SJSA1 (cell line): ENCODE measurements around the gene OAF. TPM values are rescaled to one million over a fixed set of nuclear protein-coding genes. Genes with fewer than 3 reads are reported as not detected.

Experiments
- DNase-seq, 2 experiments: peaks; one replicate each; pipeline ENCODE4 v3.0.0-alpha.2; 2015 to 2020; ENCODE audit warnings: low spot score in 2 of 2, low read depth in 1 of 2
- H3K27ac ChIP-seq: fragments of 250-450 bp; sonication (Bioruptor Pico); 2 replicates; pipeline ENCODE4 v1.5.1; 2020; ENCODE audit warnings: mild to moderate bottlenecking, moderate library complexity
- H3K27me3 ChIP-seq: fragments of 250-450 bp; sonication (Bioruptor Pico); replicated peaks from 2 replicates; pipeline ENCODE4 v1.5.1; 2020; ENCODE audit warnings: mild to moderate bottlenecking, moderate library complexity
- H3K36me3 ChIP-seq: fragments of 250-450 bp; sonication (Bioruptor Pico); 2 replicates; pipeline ENCODE4 v1.5.1; 2020; ENCODE audit warnings: mild to moderate bottlenecking
- H3K4me1 ChIP-seq: fragments of 250-450 bp; sonication (Bioruptor Pico); replicated peaks from 2 replicates; pipeline ENCODE4 v1.6.1; 2021; ENCODE audit warnings: mild to moderate bottlenecking
- H3K4me3 ChIP-seq: fragments of 250-450 bp; sonication (Bioruptor Pico); 2 replicates; pipeline ENCODE4 v1.5.1; 2020; ENCODE audit warnings: mild to moderate bottlenecking
- H3K9me3 ChIP-seq: fragments of 250-450 bp; sonication (Bioruptor Pico); replicated peaks from 2 replicates; pipeline ENCODE4 v1.5.1; 2020; ENCODE audit warnings: mild to moderate bottlenecking
- total RNA-seq: library from RNA; depleted of rRNA; stranded (reverse); fragments of >200 nt; shearing (Covaris generic); gene quantifications from 2 replicates; pipeline ENCODE4 v1.2.3, GENCODE V29; 2014

The OAF gene
- total RNA-seq, 1 experiment from 2014 or later = 2.2 TPM

DNA sequence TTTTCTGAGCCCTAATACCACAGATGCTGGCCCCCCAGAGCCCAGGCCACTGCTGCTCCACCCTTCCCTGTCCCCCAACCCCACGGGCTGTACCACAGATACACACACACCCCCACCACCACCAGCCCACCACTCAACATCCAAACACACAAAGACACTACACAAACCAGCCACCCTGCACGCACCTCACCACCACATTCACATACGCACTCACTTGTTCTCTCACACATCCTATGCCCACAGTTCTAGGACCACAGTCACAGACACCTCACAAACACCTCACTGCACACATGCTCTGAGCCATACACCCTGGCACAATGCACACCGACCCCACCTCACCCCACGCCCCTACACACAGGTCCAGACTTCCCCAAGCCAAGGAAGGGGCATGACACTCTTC is 22.5 kb upstream of the OAF start:
- Histone ChIP-seq H3K27me3 (no peaks in the 10 kb centered on the region), H3K36me3 (no peaks in the 10 kb centered on the region), H3K9me3 (no peaks in the 10 kb centered on the region), H3K27ac (no peak overlapping the region), H3K4me1 (peaks cover 12% of the 10 kb centered on the region), H3K4me3 (no peak overlapping the region)
- DNase-seq = no peak

DNA sequence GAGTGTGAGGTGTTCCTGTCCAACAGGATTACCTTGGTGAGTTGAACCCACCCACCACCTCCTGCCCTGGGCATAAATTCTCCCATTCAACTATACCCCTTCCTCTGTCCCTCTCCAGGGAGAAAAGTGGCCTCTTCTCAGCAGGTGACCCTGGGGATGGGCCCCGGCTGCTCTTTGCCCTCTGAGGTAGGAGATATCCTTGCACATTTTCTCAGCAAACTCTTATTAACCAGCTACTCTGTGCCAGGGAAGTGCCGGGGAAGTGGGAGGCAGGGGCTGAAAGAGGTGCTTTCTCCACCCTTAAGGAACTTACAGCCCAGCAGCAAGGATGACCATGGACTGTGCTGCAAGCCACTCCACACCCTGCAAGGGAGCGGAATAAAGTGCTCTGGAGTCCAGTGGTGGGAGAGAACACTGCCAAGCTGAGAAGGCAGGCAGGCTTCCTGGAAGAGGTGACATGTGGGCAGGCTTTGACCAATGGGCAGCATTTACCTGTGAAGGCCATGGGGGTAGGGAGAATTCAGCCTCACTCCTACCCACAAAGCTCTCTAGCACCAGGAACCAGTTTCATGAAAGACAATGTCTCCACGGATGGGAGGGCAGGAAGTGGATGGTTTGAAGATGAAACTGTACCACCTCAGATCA is 21.9 kb upstream of the OAF start:
- no peak for DNase-seq
- H3K4me1 ChIP-seq = peaks cover 12% of the 10 kb centered on the region
- no peak overlapping the region for H3K4me3 ChIP-seq
- no peak overlapping the region for H3K27ac ChIP-seq
- no peaks in the 10 kb centered on the region for H3K36me3 ChIP-seq
- H3K27me3 ChIP-seq = no peaks in the 10 kb centered on the region
- H3K9me3 ChIP-seq = no peaks in the 10 kb centered on the region

DNA sequence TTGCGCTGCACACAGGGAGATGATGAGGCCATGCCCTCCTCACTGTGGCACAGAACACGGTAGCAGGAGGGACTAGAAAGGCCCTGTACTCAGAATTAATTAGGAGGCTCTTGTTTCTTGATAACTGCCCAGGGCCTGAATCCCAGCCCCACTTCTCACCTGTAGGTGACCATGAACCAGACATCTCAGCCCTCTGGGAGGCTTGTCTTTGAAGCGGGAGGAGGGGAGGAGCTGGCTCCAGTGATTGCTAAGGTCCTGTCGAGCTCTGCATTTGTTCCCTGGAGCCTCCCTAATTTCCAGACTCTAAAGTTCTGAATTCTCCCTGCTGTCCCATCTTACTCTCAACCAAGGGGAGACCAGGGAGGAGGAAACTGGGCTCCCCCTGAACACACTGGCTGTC is 19.8 kb upstream of the OAF start:
- H3K27ac ChIP-seq = no peak overlapping the region
- H3K4me1 ChIP-seq = peaks cover 12% of the 10 kb centered on the region
- DNase-seq = no peak
- no peaks in the 10 kb centered on the region for H3K9me3 ChIP-seq
- H3K4me3 ChIP-seq = no peak overlapping the region
- H3K36me3 ChIP-seq = no peaks in the 10 kb centered on the region
- H3K27me3 ChIP-seq = no peaks in the 10 kb centered on the region

DNA sequence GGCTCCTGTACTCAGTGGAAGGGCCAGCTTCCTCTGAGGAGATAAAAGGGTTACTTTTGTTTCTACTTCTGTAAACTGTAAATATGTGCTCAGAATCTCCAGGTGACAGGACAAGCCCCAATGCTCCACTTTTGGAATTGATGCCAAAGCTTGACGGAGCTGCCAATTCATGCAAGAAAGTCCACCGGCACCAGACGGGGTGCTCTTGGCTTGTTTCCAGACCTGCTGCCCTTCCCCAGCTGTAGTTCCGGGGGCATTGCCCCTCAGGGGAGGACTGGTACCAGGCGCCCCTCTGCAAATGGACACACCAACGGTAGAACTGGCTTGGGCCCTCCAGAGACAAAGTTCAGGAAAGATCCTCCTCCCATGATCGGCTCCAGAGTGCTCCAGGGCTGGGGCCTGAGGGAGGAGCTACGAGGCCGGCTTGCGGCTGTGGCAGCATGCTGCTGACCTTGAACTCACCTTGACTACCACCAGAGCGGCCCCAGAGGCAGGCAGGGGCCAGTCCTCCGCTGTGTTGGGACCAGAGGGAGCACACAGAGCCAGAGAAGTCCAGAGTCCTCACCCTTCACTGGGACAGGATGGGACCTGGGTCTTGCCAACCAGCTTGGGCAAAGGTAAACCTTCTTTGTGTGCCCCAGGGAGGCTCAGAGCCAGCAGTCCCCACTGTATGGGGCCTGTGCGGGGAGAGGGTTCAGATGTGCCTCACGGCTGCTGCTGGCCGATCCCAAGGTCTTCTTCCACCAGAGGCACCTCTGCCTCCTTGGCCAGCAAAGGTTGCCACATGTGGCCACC is 17.8 kb upstream of the OAF start:
- H3K9me3 ChIP-seq = no peaks in the 10 kb centered on the region
- H3K4me1 ChIP-seq = no peaks in the 10 kb centered on the region
- H3K4me3 ChIP-seq = no peak overlapping the region
- no peak for DNase-seq
- H3K27me3 ChIP-seq = no peaks in the 10 kb centered on the region
- H3K36me3 ChIP-seq = no peaks in the 10 kb centered on the region
- H3K27ac ChIP-seq = no peak overlapping the region

DNA sequence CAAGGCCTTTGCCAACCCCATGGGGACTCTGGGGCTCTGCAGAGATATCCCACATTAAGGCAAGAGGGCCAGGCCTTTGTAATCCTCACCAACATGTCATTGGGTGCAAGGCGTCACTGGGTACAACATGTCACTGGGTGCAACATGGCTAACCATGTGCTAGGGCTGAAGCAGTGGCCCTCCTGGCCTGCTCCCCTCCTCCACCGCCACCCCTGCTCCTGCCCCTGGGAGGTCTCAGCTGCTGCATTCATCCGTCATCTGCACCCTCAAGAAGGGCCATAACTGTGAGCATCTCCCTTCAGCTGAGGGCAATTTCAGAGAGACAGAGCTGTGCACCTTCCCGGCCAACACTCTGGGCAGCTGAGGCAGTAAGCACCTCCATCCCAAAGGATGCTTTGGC is 16.7 kb upstream of the OAF start:
- no peak overlapping the region for H3K27ac ChIP-seq
- no peaks in the 10 kb centered on the region for H3K27me3 ChIP-seq
- H3K4me1 ChIP-seq = no peaks in the 10 kb centered on the region
- no peak overlapping the region for H3K4me3 ChIP-seq
- H3K9me3 ChIP-seq = no peaks in the 10 kb centered on the region
- no peak for DNase-seq
- no peaks in the 10 kb centered on the region for H3K36me3 ChIP-seq

DNA sequence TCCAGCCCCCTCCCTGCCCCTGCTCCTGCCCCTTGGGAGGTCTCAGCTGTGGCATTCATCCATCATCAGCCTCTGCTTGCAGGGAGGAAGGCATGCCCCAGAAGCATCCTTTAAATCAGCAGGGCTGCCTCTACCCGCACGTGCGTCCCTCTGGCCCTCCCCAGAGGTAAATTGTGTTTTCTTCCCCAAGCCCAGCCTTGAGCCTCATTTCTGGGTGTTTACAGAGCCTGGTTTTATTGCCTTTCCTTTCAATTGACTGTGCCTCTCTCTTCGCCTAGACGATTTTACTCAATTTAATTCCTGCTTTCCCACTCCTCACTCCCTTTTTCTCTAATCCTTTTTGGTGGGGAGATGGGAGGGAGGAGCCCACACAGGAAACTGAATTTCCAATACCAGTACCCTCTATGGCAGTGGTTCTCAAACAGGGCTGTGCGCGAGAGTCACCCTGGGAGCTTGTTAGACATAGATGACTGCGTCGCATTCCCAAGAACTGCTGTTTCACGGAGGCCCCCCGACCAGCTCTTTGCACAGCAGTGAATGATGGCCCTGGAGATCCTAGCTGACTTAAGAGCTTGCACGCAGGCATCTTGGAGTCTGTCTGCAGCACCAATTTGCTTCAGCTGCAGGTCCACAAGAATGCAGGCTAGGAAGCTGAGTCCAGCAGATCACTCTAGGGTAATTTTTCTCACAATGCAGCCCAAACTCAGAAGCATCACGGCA is 15.1 kb upstream of the OAF start:
- H3K4me3 ChIP-seq = no peak overlapping the region
- no peak overlapping the region for H3K27ac ChIP-seq
- H3K4me1 ChIP-seq = no peaks in the 10 kb centered on the region
- no peaks in the 10 kb centered on the region for H3K27me3 ChIP-seq
- H3K9me3 ChIP-seq = no peaks in the 10 kb centered on the region
- no peak for DNase-seq
- no peaks in the 10 kb centered on the region for H3K36me3 ChIP-seq

DNA sequence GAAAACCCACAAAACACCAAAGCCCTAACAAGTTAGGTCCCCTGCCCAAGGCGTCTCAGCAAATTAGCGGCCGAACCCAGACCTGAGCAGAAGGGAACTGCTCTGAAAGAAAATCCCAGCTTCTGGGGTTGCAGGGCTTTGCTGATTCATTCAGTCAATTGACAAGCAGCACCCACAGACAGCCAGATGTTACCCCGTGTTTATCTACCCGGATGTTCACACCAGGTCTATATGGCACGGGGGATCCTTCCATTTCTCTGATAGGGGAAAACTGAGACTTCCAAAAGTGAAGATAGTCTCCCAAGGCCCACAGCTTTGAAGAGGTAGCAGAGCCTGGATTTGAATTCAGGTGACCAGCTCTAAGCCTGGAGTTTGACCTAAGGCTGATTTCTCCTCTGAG is 14.0 kb upstream of the OAF start:
- H3K9me3 ChIP-seq = no peaks in the 10 kb centered on the region
- no peaks in the 10 kb centered on the region for H3K27me3 ChIP-seq
- no peaks in the 10 kb centered on the region for H3K4me1 ChIP-seq
- H3K4me3 ChIP-seq = no peak overlapping the region
- DNase-seq = no peak
- no peak overlapping the region for H3K27ac ChIP-seq
- H3K36me3 ChIP-seq = no peaks in the 10 kb centered on the region

DNA sequence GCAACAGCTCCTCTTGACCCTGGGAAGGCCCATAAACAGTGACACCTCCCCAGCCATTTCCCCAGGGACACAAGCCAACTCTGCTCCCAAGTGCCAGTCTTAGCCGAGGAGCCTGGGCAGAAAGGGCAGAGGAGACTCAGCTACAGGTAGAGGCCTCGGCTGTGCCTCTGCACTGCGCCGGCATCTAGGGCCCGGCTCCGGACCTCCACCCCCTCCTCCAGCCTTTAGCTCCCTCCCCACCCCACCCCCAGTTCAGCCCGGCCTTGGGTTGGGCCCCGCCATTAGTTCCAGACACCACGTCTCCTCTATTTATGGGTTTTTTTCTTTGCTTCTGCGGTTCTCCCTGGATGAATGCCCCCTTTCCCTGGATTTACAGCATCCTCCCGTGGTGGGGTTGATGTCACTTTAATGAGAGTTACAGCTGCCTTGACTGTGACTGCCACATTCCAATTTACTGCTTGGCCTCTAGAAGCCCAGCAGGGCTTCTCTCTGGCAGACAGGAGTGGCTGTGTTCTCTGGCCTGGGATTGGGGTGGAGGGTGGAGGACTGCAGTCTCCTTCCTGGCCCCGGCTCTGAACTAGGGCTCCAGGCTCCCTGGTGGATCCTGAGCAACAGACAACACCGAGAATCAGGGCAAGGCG is 13.5 kb upstream of the OAF start:
- no peak overlapping the region for H3K4me3 ChIP-seq
- H3K36me3 ChIP-seq = no peaks in the 10 kb centered on the region
- H3K27me3 ChIP-seq = no peaks in the 10 kb centered on the region
- H3K27ac ChIP-seq = no peak overlapping the region
- no peak for DNase-seq
- H3K4me1 ChIP-seq = no peaks in the 10 kb centered on the region
- no peaks in the 10 kb centered on the region for H3K9me3 ChIP-seq

DNA sequence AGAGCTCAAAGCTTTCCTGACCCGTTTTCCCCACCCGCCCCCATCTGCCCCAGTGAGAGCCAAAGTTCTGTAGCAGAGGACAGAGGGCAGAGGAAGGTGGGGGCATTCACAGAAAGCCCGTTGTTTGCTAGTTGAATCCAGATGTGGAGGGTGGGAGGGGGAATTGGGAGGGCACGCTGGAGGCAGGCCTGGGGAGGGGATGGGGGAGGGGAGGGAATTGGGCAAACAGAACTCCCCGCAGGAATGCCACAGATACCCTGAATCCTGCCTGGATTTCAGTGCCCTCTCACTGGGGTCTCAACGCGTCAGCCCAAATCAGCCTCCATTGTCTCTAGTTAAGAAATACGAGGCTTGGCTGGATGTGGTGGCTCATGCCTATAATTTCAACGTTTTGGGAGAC is 12.9 kb upstream of the OAF start:
- Histone ChIP-seq H3K36me3 (no peaks in the 10 kb centered on the region), H3K27me3 (no peaks in the 10 kb centered on the region), H3K4me1 (no peaks in the 10 kb centered on the region), H3K4me3 (no peak overlapping the region), H3K27ac (no peak overlapping the region), H3K9me3 (no peaks in the 10 kb centered on the region)
- no peak for DNase-seq

DNA sequence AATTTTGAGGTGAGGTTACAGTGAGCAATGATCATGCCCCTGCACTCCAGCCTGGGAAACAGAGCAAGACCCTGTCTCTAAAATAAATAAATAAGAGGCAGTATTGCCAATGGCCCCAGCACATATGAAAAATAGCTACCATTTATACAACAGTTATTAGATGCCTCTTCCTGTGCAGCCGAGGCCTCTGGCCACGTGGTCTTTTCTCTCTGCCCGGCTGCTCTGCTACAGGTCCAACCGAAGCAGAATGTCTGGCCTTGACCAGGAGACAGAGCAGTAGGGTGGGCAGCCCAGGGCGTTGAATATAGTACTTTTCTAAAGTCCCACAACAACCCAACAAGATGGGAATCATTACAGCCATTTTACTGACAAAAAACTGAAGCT is 12.4 kb upstream of the OAF start:
- Histone ChIP-seq H3K9me3 (no peaks in the 10 kb centered on the region), H3K4me3 (no peak overlapping the region), H3K36me3 (no peaks in the 10 kb centered on the region), H3K27ac (no peak overlapping the region), H3K4me1 (no peaks in the 10 kb centered on the region), H3K27me3 (no peaks in the 10 kb centered on the region)
- no peak for DNase-seq

DNA sequence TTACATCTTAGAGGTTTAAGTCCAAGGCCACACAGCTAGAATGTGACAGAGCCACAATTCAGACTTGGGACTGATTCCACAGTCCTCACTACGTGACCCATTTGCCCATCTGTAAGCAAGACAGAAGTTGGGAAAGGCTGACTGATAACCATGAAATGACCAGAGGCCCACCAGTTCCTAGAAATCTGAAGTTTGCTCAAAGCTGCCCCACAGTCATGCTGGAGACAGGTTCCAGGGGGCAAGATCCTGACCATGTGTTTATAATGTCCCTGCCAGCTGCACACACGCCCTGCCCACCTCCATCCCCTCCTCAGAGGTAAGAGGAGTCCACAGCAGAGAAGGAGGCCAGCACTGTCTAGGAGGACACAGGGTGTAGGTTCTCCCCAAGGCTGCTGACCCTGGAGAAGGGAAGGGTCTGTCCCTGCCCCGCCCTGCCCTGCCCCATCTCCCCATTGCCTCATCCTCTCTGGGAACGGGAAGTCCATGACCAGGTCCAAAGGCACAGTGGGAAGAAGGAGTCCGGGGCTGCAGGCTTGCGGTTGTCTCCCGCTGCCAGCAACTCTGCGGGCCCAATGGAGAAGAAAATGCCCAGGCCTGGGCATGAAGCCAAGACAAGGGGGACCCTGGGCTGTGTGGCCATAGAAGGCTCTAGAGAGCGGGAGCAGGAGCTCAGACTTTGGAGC is 11.9 kb upstream of the OAF start:
- DNase-seq = no peak
- H3K36me3 ChIP-seq = no peaks in the 10 kb centered on the region
- no peaks in the 10 kb centered on the region for H3K27me3 ChIP-seq
- H3K9me3 ChIP-seq = no peaks in the 10 kb centered on the region
- H3K4me3 ChIP-seq = no peak overlapping the region
- no peaks in the 10 kb centered on the region for H3K4me1 ChIP-seq
- no peak overlapping the region for H3K27ac ChIP-seq

DNA sequence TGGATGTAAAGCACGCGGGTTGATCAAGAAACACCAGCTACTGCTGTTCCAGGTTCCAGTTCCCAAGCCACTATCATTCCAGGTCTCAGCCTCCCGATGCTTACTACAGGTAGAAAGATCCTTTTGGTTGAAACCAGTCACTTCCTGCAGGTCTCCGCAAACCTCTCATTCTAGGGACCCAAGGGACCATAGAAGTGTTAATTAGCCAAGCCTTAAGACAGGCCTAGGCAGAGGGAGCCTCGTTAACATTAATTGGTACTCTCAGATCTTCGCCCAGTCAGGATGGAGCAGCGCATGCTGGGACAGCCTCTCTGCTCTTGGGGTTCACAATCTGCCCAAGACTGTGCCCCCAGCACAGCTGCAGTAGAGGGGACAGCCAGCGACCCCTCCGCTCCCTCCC is 11.2 kb upstream of the OAF start:
- no peaks in the 10 kb centered on the region for H3K9me3 ChIP-seq
- no peaks in the 10 kb centered on the region for H3K36me3 ChIP-seq
- no peaks in the 10 kb centered on the region for H3K4me1 ChIP-seq
- no peak for DNase-seq
- H3K4me3 ChIP-seq = no peak overlapping the region
- no peaks in the 10 kb centered on the region for H3K27me3 ChIP-seq
- H3K27ac ChIP-seq = no peak overlapping the region

DNA sequence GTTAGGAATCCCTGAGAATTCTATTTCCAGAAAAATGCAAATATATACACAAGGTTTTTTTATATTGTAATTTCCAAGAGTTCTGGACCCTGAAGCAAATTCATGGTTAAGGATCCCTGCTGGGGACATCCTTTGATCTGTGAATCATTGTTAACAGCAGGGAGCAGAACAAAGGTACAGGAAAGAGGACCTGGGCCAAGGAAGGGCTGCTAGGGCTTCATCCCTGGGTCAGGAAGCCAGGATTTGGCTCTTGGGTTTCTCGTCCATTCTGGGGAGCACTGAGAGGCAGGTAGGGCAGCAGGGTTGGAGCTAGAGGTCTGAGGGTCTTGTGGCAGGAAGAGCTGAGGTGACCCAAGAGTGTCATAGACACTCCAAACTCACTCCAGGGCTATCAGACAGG is 10.2 kb upstream of the OAF start:
- Histone ChIP-seq H3K27me3 (no peaks in the 10 kb centered on the region), H3K4me3 (no peak overlapping the region), H3K4me1 (no peaks in the 10 kb centered on the region), H3K36me3 (no peaks in the 10 kb centered on the region), H3K27ac (no peak overlapping the region), H3K9me3 (no peaks in the 10 kb centered on the region)
- DNase-seq = no peak
